GM19240 (cell line): ENCODE measurements around the gene AOC1.
"Not testable (repeated sequence)": the region's sequence is repeated elsewhere in the genome, so short reads cannot be mapped to it uniquely, and the experiment has no call there.

Experiments used
- DNase-seq: peaks from one replicate; pipeline ENCODE4 v3.0.0; 2011; ENCODE audit warnings: low spot score; ENCODE audit not compliant: insufficient read length

Gene AOC1, protein sequence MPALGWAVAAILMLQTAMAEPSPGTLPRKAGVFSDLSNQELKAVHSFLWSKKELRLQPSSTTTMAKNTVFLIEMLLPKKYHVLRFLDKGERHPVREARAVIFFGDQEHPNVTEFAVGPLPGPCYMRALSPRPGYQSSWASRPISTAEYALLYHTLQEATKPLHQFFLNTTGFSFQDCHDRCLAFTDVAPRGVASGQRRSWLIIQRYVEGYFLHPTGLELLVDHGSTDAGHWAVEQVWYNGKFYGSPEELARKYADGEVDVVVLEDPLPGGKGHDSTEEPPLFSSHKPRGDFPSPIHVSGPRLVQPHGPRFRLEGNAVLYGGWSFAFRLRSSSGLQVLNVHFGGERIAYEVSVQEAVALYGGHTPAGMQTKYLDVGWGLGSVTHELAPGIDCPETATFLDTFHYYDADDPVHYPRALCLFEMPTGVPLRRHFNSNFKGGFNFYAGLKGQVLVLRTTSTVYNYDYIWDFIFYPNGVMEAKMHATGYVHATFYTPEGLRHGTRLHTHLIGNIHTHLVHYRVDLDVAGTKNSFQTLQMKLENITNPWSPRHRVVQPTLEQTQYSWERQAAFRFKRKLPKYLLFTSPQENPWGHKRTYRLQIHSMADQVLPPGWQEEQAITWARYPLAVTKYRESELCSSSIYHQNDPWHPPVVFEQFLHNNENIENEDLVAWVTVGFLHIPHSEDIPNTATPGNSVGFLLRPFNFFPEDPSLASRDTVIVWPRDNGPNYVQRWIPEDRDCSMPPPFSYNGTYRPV

DNA sequence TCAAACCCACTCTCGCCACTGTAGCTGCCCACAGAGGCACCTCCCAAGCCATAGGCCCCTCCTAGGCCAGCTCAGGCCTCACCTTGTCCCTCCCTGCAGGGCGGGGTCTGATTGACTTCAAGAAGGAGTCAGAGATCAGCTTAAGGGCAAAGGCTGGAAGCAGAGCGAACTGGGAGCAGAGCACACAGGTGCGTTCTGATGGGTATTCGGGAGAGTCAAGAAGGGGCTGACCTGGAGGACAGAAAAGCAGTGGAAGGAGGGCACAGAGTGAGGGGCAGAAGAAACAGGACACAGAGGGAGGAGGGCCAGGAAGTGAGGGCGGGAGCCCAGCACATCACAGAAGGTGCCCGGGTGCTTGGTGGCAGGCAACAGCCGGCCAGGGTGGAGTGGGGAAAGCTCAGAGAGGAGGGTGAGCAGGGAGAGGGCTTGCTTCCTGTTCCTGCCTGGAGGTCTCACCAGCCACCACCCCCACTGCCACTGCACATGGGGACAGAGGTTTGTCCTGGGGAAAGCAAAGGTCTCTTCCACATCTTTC is at the start of gene AOC1:
Gene AOC1, plus strand, starts transcription at position 147 of the 535 bp plus-strand sequence. CDS start 3,954 bp downstream, outside the sequence.
- no peak for DNase-seq

DNA sequence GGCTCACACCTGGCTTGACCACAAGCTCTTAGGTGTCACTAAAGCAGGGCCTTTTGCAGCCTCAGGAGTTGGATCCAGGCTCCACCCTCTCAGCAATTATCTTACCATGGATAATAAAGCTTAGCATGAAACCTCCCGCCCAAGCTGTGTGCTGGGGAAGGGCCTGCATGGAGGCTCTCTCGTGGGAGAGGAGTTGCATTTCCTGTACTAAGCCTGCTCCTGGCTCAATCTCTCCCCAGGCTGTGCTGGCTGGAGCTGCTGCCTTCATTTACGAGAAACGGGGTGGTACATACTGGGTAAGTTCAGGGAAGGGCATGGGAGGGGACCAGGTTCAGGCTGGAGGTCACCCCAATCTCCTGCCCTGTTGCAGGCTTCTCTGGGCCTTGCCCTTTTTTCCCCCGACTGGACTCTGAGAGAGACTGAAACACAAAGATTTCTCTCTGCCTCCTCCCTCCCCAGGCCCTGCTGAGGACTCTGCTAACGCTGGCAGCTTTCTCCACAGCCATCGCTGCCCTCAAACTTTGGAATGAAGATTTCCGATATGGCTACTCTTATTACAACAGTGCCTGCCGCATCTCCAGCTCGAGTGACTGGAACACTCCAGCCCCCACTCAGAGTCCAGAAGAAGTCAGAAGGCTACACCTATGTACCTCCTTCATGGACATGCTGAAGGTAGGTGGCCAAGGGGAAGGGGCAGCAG is 49.0 kb upstream of the AOC1 start:
- DNase-seq, result no peak

DNA sequence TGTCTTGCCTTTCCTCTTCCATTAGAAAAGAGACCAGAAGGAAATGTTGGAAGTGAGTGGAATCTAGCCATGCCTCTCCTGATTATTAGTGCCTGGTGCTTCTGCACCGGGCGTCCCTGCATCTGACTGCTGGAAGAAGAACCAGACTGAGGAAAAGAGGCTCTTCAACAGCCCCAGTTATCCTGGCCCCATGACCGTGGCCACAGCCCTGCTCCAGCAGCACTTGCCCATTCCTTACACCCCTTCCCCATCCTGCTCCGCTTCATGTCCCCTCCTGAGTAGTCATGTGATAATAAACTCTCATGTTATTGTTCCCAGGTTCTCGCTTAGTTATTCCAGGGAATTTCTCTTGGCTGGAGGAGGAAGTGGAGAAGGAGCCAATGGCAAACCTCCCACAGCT is 47.5 kb upstream of the AOC1 start:
- DNase-seq, result no peak

DNA sequence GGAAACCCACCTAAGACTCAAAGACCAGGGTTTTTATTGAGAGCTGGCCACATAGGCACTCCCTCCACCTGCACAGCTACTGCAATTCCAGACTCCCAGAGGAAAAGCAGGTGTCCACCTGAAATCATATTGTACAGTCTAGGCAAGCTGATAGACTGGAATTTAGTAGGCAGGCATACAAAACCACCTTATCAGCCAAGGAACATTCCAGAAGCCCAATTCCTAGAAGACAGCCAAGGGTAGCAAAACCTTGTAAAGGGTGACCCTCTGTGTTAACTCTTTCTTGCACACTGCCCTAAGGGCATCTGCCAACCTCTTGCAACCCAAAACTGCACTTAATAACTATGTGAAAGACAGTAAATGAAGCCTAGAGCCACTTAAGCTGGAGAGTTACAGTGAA is 46.5 kb upstream of the AOC1 start:
- no peak for DNase-seq

DNA sequence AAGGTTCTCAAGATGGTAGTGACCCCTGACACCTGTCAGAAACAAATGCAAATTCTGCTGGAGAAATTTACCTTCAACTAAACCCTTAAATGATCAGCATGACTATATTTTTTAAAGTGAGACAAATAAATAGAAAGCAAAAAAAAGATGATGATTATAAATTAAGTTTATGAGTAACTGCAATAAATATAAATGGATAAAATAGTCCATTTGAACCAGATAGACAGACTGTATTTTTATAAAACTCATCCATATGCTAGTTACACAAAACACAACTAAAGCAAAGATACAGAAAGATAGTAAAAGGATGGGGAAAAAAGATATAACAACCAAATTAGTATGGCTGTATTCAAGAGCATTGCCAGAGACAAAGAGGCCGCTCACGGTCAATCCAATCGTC is 45.9 kb upstream of the AOC1 start:
- DNase-seq, result no peak

DNA sequence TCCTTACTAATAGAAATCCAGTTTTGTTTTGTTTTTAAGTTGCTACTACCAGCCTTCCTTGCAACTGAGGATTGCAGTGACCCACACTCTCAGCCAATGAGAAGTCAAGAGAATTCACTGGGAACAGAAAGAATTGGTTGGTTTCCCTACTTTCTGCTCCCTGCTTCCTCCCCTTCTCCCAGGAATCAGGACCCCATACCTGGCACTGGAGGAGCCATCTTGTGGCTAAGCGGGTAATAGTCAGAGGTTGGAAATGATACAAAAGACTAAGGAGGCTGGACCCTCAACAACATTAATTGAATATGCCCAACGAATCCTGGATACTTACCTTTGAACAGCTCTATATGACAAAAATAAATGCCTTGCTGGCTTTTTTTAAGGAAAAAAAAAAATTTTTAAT is 45.5 kb upstream of the AOC1 start:
- no peak for DNase-seq

DNA sequence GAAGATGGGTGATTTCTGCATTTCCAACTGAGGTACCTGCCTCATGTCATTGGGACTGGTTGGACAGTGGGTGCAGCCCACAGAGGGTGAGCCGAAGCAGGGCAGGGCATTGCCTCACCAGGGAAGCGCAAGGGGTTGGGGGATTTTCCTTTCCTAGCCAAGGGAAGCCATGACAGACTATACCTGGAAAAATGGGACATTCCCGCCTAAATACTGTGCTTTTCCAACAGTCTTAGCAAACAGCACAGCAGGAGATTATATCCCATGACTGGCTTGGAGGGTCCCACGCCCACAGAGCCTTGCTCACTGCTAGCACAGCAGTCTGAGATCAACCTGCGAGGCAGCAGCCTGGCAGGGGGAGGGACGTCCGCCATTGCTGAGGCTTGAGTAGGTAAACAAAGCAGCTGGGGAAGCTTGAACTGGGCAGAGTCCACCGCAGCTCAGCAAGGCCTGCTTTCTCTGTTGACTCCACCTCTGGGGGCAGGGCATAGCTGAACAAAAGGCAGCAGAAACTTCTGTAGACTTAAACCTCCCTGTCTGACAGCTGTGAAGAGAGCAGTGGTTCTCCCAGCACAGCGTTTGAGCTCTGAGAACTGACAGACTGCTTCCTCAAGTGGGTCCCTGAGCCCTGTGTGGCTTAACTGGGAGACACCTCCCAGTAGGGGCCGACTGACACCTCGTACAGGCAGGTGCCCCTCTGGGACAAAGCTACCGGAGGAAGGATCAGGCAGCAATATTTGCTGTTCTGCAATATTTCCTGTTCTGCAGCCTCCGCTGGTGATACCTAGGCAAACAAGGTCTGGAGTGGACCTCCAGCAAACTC is 44.5 kb upstream of the AOC1 start:
- DNase-seq, result not testable (repeated sequence)

DNA sequence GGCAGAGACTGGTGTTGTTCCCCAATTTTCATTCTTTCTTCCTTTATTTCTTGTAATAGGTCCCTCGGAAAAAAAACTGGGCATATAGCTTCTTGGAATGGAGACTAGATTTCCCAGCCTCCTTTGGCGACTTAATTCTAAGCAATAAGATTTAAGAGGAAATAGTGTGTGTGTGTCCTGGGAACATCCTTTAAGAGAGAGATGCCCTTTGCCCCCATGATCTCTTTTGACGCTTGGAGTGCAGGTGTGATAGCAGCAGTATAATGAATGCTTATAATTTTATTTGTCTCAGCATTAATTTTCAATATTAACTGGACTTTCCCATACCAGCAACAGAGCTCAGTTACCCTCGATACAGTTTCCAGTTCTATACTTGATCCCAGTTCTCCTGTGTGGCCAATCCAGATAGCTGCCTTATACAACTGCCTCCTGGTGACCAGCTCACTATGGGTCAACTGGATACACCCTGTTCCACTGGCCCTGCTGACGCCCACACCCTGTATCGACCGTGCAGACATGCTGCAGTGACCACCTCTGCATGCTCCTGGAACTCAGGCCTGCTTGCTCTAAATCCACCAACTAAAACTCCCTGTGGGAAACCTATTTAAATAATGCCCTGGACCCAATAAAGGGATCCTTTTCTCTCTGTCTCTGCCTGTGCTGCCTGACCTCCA is 37.9 kb upstream of the AOC1 start:
- DNase-seq, result no peak

DNA sequence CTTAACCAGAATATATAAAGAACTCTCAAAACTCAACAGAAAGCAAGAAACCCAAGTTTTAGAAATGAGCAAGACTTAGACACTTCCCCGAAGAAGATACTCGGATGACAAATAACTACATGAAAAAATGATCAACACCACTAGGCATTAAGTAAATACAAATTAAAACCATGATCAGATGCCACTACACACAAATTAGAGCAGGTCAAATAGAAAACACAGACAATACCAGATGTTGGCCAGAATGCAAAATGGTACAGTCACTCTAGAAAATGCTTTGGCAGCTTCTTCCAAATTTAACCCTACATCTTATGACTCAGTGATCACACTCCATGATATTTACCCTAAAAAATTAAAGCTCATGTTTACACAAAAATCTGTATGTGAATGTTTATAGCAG is 33.3 kb upstream of the AOC1 start:
- DNase-seq, result no peak

DNA sequence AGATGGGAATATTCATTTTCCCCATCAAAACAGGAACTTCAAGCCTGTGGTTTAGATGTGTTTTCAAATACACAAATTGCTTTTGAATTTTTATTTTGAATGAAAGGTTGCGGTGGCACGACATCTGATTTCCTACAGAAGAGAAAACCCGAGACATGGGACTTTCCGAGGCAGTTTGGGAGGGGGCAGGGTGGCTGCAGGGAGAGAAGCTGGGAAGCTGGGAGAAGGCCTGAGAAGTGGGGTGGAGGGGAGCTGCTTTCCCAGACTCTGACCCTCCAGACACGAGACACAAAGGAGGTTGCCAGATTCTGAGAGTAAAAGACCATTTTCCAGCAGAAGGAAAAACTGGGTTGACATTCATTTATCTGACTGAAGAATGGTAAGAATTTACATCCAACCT is 32.2 kb upstream of the AOC1 start:
- DNase-seq, result no peak

DNA sequence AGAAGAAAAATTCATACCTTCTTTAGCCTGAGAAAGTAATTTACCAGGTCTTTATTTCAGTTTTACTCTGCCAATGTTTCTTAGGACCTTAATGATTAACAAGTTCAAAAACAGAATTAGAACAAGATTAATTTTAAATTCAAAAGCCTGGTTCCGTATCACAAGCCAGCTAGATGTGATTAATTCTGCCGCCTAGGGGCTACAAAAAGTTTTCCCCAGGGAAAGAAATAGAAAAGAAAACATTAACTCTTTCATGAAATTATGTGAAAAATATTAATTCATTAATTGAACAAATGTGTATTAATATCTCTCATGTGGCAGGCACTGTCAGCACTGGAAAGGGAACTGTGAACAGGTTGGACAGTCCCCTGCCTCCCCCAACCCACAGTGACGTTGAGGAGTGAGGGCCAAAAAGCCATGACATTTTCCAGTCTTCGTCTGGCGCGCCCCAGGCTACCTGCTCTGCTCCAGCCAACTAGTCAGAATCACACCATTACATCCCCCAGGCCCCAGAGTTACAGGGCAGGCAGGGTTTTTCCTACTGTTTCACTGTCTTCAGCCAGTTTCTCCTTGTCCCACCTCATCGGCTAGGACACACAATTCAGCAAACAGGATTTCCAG is 31.6 kb upstream of the AOC1 start:
- DNase-seq, result no peak

DNA sequence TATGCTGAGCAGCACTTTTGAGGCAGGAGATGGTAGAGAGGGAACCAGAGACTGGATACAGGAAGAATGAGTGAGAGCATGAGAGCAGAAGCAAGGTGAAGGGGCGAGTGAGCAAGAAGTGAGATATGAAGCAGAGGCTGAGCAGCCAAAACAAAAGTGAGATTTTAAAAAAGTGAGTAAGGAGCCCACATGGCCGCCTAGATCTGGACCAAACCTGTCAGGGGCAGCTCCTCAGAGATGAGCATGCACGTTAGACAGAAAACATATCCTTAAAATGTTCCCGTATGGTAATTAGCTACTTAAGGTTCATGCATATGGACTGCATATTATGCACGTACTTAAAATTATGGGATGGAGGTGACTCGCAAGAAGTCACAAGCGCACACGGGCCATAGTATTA is 29.3 kb upstream of the AOC1 start:
- DNase-seq, result no peak

DNA sequence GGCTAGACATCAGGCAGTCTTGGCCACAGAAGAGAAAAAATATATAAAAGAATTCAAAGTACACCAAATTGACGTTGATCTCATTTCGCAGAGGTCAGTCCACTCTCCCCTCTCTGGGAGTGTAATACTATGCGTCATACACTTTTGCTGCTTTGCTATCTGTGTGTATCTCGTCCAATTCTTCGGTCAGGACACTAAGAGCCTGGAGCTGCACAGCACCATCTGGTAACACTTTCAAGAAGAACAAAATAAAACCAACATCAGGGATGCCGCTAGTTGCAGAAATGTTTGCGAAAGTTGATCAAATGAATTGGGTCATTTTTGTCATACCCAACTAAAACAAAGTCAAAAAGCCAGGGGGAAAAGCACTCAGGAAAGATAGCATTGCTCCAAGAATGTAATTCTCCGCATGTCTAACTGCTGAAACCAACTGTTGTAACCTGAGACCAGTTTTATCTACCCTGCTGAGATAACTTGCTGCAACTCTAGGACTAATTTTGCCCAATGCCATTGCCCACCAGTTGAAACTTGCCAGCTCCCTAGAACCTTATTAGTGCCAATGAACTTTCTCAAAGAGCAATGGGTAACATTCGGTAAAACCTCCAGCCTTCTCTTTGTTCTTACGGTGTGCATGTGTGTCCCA is 28.7 kb upstream of the AOC1 start:
- DNase-seq, result no peak

DNA sequence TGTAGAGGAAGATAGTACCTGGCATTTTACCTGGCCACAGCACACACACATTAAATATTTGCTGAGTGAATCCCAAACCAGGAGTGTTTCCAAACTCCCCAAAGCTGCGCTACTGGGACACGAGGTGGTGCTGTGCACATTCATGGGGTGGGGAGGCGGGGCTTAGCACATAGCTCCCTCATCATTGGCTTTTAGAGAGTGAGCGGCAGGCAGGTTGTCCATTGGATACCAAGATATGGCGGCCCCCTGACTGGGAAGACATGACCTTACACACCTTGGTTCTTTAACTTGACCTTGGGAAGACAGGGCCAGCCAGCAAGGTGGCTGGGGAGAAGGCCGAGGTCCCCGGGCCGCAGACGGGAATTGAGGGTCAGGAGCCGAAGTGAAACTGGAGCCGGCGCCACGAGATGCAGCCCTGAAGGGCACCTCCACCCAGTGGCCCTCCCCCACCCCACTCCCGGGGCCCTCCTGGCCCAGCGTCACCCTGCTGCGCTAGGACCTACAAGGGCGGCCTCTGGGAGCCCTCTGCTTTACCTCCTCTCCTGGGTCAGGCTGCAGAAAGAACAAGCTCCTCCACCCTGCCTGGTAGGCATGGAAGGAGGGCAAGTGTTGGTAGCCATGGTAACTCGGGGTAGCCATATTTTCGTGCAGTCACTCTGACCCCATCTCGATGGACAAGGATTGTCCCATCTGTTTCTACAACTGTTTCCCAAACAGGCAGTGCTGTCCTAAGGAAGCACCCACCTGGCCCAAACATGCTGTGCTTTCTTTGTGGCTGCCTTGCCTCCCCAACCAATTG is 27.7 kb upstream of the AOC1 start:
- DNase-seq, result no peak

DNA sequence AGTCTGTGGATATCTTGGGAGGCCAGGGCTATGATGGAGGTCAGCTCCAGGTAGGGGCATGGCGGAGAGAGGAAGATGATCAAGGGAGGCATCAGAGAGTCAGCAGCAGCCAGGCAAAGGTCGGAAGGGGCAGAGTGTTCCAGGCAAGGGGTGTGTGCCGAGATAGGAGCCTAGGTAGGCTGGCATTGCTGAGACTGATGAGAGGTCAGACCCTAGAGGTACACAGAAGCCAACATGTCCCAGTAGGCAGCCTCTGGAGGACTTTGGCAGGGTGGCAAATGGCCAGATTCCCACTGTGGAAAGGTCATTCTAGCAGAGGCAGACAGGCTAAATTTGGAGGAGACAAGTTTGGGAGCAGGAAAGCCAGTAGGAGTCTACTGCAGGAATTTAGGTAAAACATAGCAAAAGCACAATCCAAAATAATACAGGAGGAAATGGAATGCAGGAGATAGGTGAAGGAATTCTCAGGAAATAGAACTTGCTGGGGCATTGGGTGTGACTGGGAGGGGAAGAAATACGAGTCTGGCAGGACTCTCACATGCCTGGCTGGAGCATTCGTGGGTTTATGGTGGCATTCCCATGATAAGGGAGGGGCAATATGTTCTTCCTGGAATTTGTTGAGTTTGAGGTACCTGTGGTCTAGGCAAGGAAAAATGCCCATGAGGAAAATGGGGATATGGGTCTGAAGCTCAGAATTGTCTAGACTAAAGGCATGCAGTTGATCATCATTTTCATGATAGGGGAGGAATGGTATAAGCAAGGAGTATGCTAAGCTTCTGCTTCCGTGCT is 26.1 kb upstream of the AOC1 start:
- DNase-seq, result no peak

DNA sequence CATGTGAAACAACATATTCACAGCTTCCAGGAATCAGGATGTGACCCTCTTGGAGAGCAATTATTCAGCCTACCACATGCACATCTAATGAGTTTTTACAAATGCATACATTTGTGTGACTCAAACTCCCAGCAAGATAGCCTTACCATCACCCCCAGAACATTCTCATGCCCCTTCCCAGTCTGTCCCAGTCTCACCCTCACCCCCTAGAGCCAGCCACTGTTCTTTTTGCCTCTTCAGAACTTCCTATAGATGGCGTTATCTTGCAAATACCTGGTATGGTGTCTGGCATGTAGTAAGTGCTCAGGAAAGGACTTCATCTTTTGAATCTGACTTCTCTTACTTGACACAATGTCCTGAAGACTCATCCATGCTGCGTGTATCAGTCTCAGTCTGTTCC is 23.9 kb upstream of the AOC1 start:
- no peak for DNase-seq

DNA sequence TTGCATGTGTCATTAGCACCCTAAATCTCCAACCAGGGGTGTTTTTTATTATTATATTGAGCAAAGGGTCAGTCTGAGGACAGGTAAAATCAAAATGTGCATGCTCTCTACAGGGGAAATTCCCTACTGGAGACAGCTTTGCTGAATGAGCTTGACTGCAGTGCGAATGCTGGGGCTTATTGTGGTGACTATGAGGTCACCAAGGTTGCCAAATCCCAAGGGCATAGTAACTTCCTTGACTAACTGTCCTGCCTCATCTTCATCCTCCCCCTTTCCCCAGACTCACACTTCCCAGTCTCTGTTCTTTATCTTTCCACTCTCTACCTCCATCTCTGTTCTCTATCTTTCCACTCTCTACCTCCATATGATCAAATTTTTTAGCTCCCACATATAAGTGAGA is 22.9 kb upstream of the AOC1 start:
- no peak for DNase-seq

DNA sequence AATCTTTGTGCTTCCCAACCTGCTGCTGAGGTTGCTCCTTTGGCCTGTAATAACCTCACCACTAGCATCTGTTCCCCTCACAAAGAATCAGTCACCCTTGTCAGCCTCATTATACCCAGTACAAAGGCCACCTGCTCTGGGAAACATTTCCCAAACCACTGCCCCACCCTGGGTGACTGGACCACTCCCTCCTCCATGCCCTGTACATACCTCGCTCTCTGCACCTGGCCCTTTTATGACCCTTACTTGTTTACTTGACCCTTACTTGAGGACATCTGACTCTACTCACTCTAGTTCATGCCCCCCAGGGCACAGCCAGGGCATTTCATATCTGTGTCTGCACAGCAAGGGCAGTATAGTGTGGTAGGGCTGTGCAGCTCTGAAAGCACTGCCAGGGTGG is 21.4 kb upstream of the AOC1 start:
- DNase-seq, result no peak
